Mesenchymal stem cell (in vitro differentiated cells and primary cell): Measurements from ENCODE around the gene SNRNP35.

Experiments
- DNase-seq: peaks from one replicate; pipeline ENCODE4 v3.0.0-alpha.2; 2013
- H2AFZ ChIP-seq: one replicate; pipeline ENCODE4 v1.6.1; 2013; ENCODE audit warnings: low read depth, mild to moderate bottlenecking, control low read depth, inconsistent platforms, low read length, moderate library complexity
- H2AK5ac ChIP-seq: 2 replicates; pipeline ENCODE4 v1.6.1; 2013; ENCODE audit warnings: low read length, moderate library complexity, mild to moderate bottlenecking, inconsistent platforms; ENCODE audit not compliant: severe bottlenecking
- H2BK120ac ChIP-seq: one replicate; pipeline ENCODE4 v1.6.1; 2013; ENCODE audit warnings: low read depth, mild to moderate bottlenecking, inconsistent platforms, low read length, moderate library complexity
- H2BK12ac ChIP-seq, 2 experiments: one replicate each; pipeline ENCODE4 v1.6.1; 2013; ENCODE audit warnings: inconsistent platforms in 2 of 2, low read length in 2 of 2, mild to moderate bottlenecking in 2 of 2, moderate library complexity in 2 of 2, control low read depth in 1 of 2
- H2BK15ac ChIP-seq: one replicate; pipeline ENCODE4 v1.6.1; 2013; ENCODE audit warnings: mild to moderate bottlenecking, low read depth, inconsistent platforms; ENCODE audit not compliant: poor library complexity, severe bottlenecking
- H2BK5ac ChIP-seq: 2 replicates; pipeline ENCODE4 v1.6.1; 2013; ENCODE audit warnings: low read depth, mild to moderate bottlenecking, low read length, control low read depth, inconsistent platforms; ENCODE audit not compliant: poor library complexity, severe bottlenecking
- H3K14ac ChIP-seq, 2 experiments: one replicate each; pipeline ENCODE4 v1.6.1; 2013; ENCODE audit warnings: inconsistent platforms in 2 of 2, low read length in 2 of 2, control low read depth in 1 of 2, mild to moderate bottlenecking in 1 of 2, moderate library complexity in 1 of 2
- H3K18ac ChIP-seq, 2 experiments: one replicate each; pipeline ENCODE4 v1.6.1; 2013; ENCODE audit warnings: inconsistent platforms in 2 of 2, low read length in 2 of 2, control low read depth in 1 of 2, low read depth in 1 of 2, mild to moderate bottlenecking in 1 of 2
- H3K23ac ChIP-seq, 2 experiments: one replicate each; pipeline ENCODE4 v1.6.1; 2013; ENCODE audit warnings: inconsistent platforms in 2 of 2, low read length in 2 of 2, mild to moderate bottlenecking in 2 of 2, moderate library complexity in 2 of 2, control low read depth in 1 of 2
- H3K27ac ChIP-seq: 2 replicates; pipeline ENCODE4 v1.5.1; 2013; ENCODE audit warnings: mild to moderate bottlenecking, moderate library complexity, low read length, control low read depth, inconsistent platforms; ENCODE audit not compliant: poor library complexity, severe bottlenecking
- H3K27me3 ChIP-seq, 2 experiments: 2 replicates each; pipeline versions ENCODE4 v1.6.1 to v1.7.0; 2013; ENCODE audit warnings: low read length in 2 of 2, mild to moderate bottlenecking in 2 of 2, moderate library complexity in 2 of 2, control low read depth in 1 of 2, inconsistent platforms in 1 of 2; ENCODE audit not compliant: control insufficient read depth in 1 of 2, insufficient read depth in 1 of 2
- H3K36me3 ChIP-seq, 2 experiments: 2 replicates each; pipeline versions ENCODE4 v1.6.1 to v1.7.0; 2013; ENCODE audit warnings: low read length in 2 of 2, control low read depth in 1 of 2, inconsistent platforms in 1 of 2, low read depth in 1 of 2, mild to moderate bottlenecking in 1 of 2; ENCODE audit not compliant: insufficient read depth in 2 of 2, control insufficient read depth in 1 of 2
- H3K4ac ChIP-seq, 2 experiments: one replicate each; pipeline ENCODE4 v1.6.1; 2013; ENCODE audit warnings: inconsistent platforms in 2 of 2, low read length in 2 of 2, mild to moderate bottlenecking in 2 of 2, moderate library complexity in 2 of 2, control low read depth in 1 of 2, low read depth in 1 of 2
- H3K4me1 ChIP-seq: 2 replicates; pipeline ENCODE4 v1.6.1; 2013; ENCODE audit warnings: low read depth, low read length, control low read depth; ENCODE audit not compliant: control insufficient read depth, insufficient read depth
- H3K4me2 ChIP-seq: 2 replicates; pipeline ENCODE4 v1.6.1; 2013; ENCODE audit warnings: low read length, mild to moderate bottlenecking, inconsistent platforms; ENCODE audit not compliant: poor library complexity, severe bottlenecking
- H3K4me3 ChIP-seq, 2 experiments: 2 replicates each; pipeline versions ENCODE4 v1.5.1 to v1.7.0; 2013; ENCODE audit warnings: low read length in 2 of 2, mild to moderate bottlenecking in 2 of 2, control low read depth in 1 of 2, low read depth in 1 of 2; ENCODE audit not compliant: insufficient read depth in 1 of 2
- H3K79me1 ChIP-seq: replicated peaks from 2 replicates; pipeline ENCODE4 v1.6.1; 2013; ENCODE audit warnings: mild to moderate bottlenecking, control low read depth, low read length, inconsistent platforms; ENCODE audit not compliant: poor library complexity, severe bottlenecking
- H3K9ac ChIP-seq: 2 replicates; pipeline ENCODE4 v1.7.0; 2013; ENCODE audit warnings: mild to moderate bottlenecking, low read length, moderate library complexity
- H3K9me3 ChIP-seq: 2 replicates; pipeline ENCODE4 v1.7.0; 2013; ENCODE audit warnings: mild to moderate bottlenecking, low read length; ENCODE audit not compliant: control insufficient read depth
- H4K8ac ChIP-seq: one replicate; pipeline ENCODE4 v1.6.1; 2013; ENCODE audit warnings: inconsistent platforms, mild to moderate bottlenecking, low read length, moderate library complexity
- H4K91ac ChIP-seq: one replicate; pipeline ENCODE4 v1.6.1; 2013; ENCODE audit warnings: mild to moderate bottlenecking, low read length, inconsistent platforms
- WGBS: methylation state at CpG from one replicate; pipeline ENCODE4 v1.1.7; 2013; ENCODE audit warnings: mixed read lengths; 5-methylcytosine and 5-hydroxymethylcytosine counted together

The SNRNP35 gene

GRCh38 chr12:123498126-123498825 is 40.3 kb downstream of the SNRNP35 start:
- H3K27ac ChIP-seq: no peak overlapping the region
- peaks cover 2% of the 10 kb centered on the region for H3K4me1 ChIP-seq
- peaks cover 8% of the 10 kb centered on the region for H3K79me1 ChIP-seq
- no peak overlapping the region for H2AK5ac ChIP-seq
- no peak overlapping the region for H3K4me3 ChIP-seq
- no peak overlapping the region for H2BK5ac ChIP-seq
- H3K27me3 ChIP-seq: no peaks in the 10 kb centered on the region
- H4K8ac ChIP-seq: no peak overlapping the region
- no peak overlapping the region for H3K18ac ChIP-seq
- no peak overlapping the region for H3K4ac ChIP-seq
- H3K36me3 ChIP-seq: peaks cover 39 to 44% of the 10 kb centered on the region in 2 experiments
- no peak overlapping the region for H2BK12ac ChIP-seq
- H3K9me3 ChIP-seq: no peaks in the 10 kb centered on the region
- no peak overlapping the region for H3K4me2 ChIP-seq
- no peak for DNase-seq
- 93% methylated on average over 13 of the region's 13 CpGs for WGBS
- H3K23ac ChIP-seq: no peak overlapping the region
- H2BK15ac ChIP-seq: no peak overlapping the region
- no peak overlapping the region for H3K9ac ChIP-seq
- H4K91ac ChIP-seq: no peak overlapping the region
- no peak overlapping the region for H3K14ac ChIP-seq
- H2BK120ac ChIP-seq: no peak overlapping the region
- H2AFZ ChIP-seq: peak overlapping the region; percentile 21

- WGBS: 93% methylated on average over 16 of the region's 16 CpGs
- no peak overlapping the region for H2AK5ac ChIP-seq
- no peak overlapping the region for H4K8ac ChIP-seq
These were observed 41.4 kb downstream of the SNRNP35 start for GRCh38 chr12:123499332-123499731.

GRCh38 chr12:123502163-123502704 is 44.3 kb downstream of the SNRNP35 start:
- H3K79me1 ChIP-seq: peaks cover 29% of the 10 kb centered on the region
- no peak for DNase-seq
- no peaks in the 10 kb centered on the region for H3K27me3 ChIP-seq
- no peak overlapping the region for H3K4ac ChIP-seq
- H3K9me3 ChIP-seq: no peaks in the 10 kb centered on the region
- no peak overlapping the region for H3K23ac ChIP-seq
- H3K18ac ChIP-seq: no peak overlapping the region
- no peak overlapping the region for H4K91ac ChIP-seq
- no peak overlapping the region for H2BK15ac ChIP-seq
- no peak overlapping the region for H2BK120ac ChIP-seq
- 96% methylated on average over 10 of the region's 12 CpGs for WGBS
- peaks cover 3% of the 10 kb centered on the region for H3K4me1 ChIP-seq
- H2BK5ac ChIP-seq: no peak overlapping the region
- H2BK12ac ChIP-seq: no peak overlapping the region
- no peak overlapping the region for H3K14ac ChIP-seq
- no peak overlapping the region for H2AK5ac ChIP-seq
- H3K9ac ChIP-seq: no peak overlapping the region
- peaks cover 38 to 41% of the 10 kb centered on the region in 2 experiments for H3K36me3 ChIP-seq
- H3K4me2 ChIP-seq: no peak overlapping the region
- H2AFZ ChIP-seq: no peak overlapping the region
- H3K27ac ChIP-seq: no peak overlapping the region
- H3K4me3 ChIP-seq: no peak overlapping the region
- H4K8ac ChIP-seq: no peak overlapping the region

More at GRCh38 chr12:123499332-123499731, 41.4 kb downstream of the SNRNP35 start:
- Histone ChIP-seq H4K91ac (no peak overlapping the region), H3K23ac (no peak overlapping the region), H2BK12ac (no peak overlapping the region), H3K27me3 (no peaks in the 10 kb centered on the region), H3K27ac (no peak overlapping the region), H2BK120ac (no peak overlapping the region), H3K4me1 (peaks cover 1% of the 10 kb centered on the region), H2BK15ac (no peak overlapping the region), H3K14ac (no peak overlapping the region), H3K79me1 (peaks cover 15% of the 10 kb centered on the region), H3K9ac (no peak overlapping the region), H3K18ac (no peak overlapping the region), H3K9me3 (no peaks in the 10 kb centered on the region), H2AFZ (no peak overlapping the region), H3K4ac (no peak overlapping the region), H3K36me3 (peaks cover 40 to 42% of the 10 kb centered on the region in 2 experiments), H2BK5ac (no peak overlapping the region), H3K4me2 (no peak overlapping the region), H3K4me3 (no peak overlapping the region)
- no peak for DNase-seq

- Histone ChIP-seq H3K36me3 (peaks cover 33 to 36% of the 10 kb centered on the region in 2 experiments), H2BK5ac (no peak overlapping the region), H4K91ac (no peak overlapping the region), H3K4me3 (no peak overlapping the region), H3K9me3 (no peaks in the 10 kb centered on the region), H3K14ac (no peak overlapping the region), H3K4me2 (no peak overlapping the region), H3K9ac (no peak overlapping the region), H2BK12ac (no peak overlapping the region), H2AK5ac (no peak overlapping the region), H4K8ac (no peak overlapping the region), H3K27ac (no peak overlapping the region), H3K23ac (no peak overlapping the region), H3K4me1 (peaks cover 3% of the 10 kb centered on the region), H3K4ac (no peak overlapping the region), H2BK120ac (no peak overlapping the region), H3K79me1 (peaks cover 33% of the 10 kb centered on the region), H3K27me3 (no peaks in the 10 kb centered on the region), H2AFZ (no peak overlapping the region), H3K18ac (no peak overlapping the region), H2BK15ac (no peak overlapping the region)
- 91% methylated on average over 16 of the region's 17 CpGs for WGBS
- no peak for DNase-seq
These were observed 48.3 kb downstream of the SNRNP35 start for GRCh38 chr12:123506059-123506842.
